ENCODE measurements around the gene C11orf98. TPM values are rescaled to one million over a fixed set of nuclear protein-coding genes. Genes with fewer than 3 reads are reported as not detected.
"Not testable (repeated sequence)": the region's sequence is repeated elsewhere in the genome, so short reads cannot be mapped to it uniquely, and the experiment has no call there.

C11orf98 gene
- total RNA-seq, 2 donors from 2014 or later, result 27.8 to 68.0 TPM

DNA sequence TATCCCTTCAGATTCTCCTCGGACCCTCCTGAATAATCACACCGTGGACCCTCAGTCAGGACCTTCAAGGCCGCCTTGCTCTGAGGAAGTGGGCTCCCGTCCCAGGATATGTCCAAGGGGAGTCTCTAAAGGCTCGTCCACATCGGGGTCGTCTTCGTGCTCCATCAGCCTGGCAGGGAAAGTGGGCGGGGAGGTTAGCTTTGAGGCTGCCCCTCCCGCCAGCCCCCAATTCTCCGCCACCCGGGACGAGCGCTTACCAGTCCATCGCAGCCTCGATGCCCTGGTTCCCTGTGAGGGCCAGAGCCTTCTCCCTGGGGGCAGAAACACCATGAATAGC is 13.4 kb upstream of the C11orf98 start:
- Histone ChIP-seq H3K4me1 (replicated peaks) (peaks cover 8% of the 10 kb centered on the region), H3K27me3 (replicated peaks; ENCODE audit: insufficient read depth) (no peaks in the 10 kb centered on the region), H3K27ac (peak overlapping the region; percentile 79 to 82), H3K36me3 (no peaks in the 10 kb centered on the region), H3K4me3 (peak overlapping the region; percentile 86 to 90), H3K9me3 (no peaks in the 10 kb centered on the region)
- intact Hi-C loops (cut with DNase I), result no loop called here
- no peak for DNase-seq (ENCODE audit: low spot score)
- TF ChIP-seq POLR2A (IDR thresholded peaks at IDR 0.05), result no peak
- TF ChIP-seq, protein P1, sequence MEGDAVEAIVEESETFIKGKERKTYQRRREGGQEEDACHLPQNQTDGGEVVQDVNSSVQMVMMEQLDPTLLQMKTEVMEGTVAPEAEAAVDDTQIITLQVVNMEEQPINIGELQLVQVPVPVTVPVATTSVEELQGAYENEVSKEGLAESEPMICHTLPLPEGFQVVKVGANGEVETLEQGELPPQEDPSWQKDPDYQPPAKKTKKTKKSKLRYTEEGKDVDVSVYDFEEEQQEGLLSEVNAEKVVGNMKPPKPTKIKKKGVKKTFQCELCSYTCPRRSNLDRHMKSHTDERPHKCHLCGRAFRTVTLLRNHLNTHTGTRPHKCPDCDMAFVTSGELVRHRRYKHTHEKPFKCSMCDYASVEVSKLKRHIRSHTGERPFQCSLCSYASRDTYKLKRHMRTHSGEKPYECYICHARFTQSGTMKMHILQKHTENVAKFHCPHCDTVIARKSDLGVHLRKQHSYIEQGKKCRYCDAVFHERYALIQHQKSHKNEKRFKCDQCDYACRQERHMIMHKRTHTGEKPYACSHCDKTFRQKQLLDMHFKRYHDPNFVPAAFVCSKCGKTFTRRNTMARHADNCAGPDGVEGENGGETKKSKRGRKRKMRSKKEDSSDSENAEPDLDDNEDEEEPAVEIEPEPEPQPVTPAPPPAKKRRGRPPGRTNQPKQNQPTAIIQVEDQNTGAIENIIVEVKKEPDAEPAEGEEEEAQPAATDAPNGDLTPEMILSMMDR (IDR thresholded peaks at IDR 0.05), result no peak
- no peak for TF ChIP-seq POLR2AphosphoS5 (IDR thresholded peaks at IDR 0.05)
- 5% methylated on average over 9 of the region's 16 CpGs for WGBS

DNA sequence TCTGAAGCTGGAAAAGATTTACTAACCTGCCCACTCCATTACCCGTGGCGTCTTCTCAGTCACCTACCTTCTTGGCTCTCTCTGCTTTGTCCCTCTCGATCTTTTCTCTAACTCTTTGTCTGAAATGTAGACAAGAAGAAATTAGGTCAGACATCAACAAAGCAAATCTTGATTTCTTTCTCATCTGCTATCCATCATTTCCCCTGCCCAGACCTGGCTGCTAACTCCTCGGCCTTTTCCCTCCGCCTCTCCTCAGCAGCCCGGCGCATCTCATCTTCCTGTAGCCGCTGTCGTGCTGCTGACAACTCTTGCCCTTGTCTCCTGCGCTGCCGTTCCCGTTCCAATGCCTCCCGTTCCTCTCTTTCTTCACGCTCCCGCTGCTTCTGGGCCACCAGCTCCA is 12.7 kb upstream of the C11orf98 start:
- TF ChIP-seq, protein P1 (IDR thresholded peaks at IDR 0.05), result no peak
- TF ChIP-seq POLR2A (IDR thresholded peaks at IDR 0.05) (no peak), POLR2AphosphoS5 (IDR thresholded peaks at IDR 0.05) (no peak)
- WGBS, result 81% methylated on average over 15 of the region's 15 CpGs
- H3K4me3 ChIP-seq, result peak overlapping the region in 1 of 2 donors; percentile 86
- no peak overlapping the region for H3K27ac ChIP-seq
- H3K36me3 ChIP-seq, result no peaks in the 10 kb centered on the region
- no peaks in the 10 kb centered on the region for H3K9me3 ChIP-seq
- H3K27me3 ChIP-seq (replicated peaks; ENCODE audit: insufficient read depth), result no peaks in the 10 kb centered on the region
- DNase-seq (ENCODE audit: low spot score), result no peak
- intact Hi-C loops (cut with DNase I), result no loop called here
- H3K4me1 ChIP-seq (replicated peaks), result peaks cover 14% of the 10 kb centered on the region

DNA sequence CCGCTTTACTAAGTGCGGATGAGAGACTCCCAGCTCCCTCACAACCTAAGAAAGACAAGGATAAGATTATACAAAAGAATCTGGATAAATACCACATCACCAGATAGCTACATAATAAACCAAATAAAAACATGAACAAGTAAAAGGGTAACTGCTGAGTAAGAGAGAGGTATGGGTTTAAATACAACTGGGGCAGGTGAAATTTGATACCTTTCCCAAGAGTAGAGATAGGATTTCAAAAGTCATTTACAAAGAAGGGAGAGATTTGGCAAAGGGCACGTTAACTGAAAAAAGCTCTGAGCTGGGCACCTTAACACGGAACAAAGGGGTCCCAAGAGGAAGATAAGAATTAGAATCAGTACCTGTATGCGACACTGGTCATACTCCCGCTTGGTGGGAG is 12.1 kb upstream of the C11orf98 start:
- intact Hi-C loops (cut with DNase I), result no loop called here
- DNase-seq (ENCODE audit: low spot score), result no peak
- Histone ChIP-seq H3K27ac (no peak overlapping the region), H3K9me3 (no peaks in the 10 kb centered on the region), H3K36me3 (no peaks in the 10 kb centered on the region), H3K4me3 (no peak overlapping the region), H3K27me3 (replicated peaks; ENCODE audit: insufficient read depth) (no peaks in the 10 kb centered on the region), H3K4me1 (replicated peaks) (peaks cover 16% of the 10 kb centered on the region)
- TF ChIP-seq, protein P1 (IDR thresholded peaks at IDR 0.05), result no peak
- TF ChIP-seq POLR2AphosphoS5 (IDR thresholded peaks at IDR 0.05) (no peak), POLR2A (IDR thresholded peaks at IDR 0.05) (no peak)
- 67% methylated on average over 6 of the region's 6 CpGs for WGBS

DNA sequence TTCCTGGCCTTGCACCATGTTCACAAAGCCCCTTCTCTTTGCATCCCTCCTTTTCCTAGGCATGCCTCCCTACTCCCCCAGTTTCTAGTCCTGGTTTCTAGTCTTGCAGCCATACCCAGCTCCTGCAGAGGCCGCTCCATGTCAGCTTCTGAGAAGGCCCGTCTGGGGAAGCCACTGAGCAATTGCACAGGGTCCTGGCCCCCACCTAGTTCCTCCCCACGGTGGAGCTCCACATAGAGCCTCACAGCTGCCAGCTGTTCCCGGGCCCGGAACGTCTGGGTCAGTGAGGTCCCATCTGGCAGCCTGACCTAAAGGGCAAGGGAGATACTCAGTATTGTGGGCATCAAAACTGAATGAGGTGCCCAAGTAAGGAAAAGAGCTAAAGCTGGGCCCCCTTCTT is 11.7 kb upstream of the C11orf98 start:
- Histone ChIP-seq H3K36me3 (no peaks in the 10 kb centered on the region), H3K9me3 (no peaks in the 10 kb centered on the region), H3K4me3 (no peak overlapping the region), H3K27ac (no peak overlapping the region), H3K27me3 (replicated peaks; ENCODE audit: insufficient read depth) (no peaks in the 10 kb centered on the region), H3K4me1 (replicated peaks) (peaks cover 16% of the 10 kb centered on the region)
- no peak for DNase-seq (ENCODE audit: low spot score)
- intact Hi-C loops (cut with DNase I), result no loop called here
- TF ChIP-seq POLR2A (IDR thresholded peaks at IDR 0.05) (no peak), POLR2AphosphoS5 (IDR thresholded peaks at IDR 0.05) (no peak)
- TF ChIP-seq, protein P1 (IDR thresholded peaks at IDR 0.05), result no peak
- WGBS, result 51% methylated on average over 6 of the region's 6 CpGs

DNA sequence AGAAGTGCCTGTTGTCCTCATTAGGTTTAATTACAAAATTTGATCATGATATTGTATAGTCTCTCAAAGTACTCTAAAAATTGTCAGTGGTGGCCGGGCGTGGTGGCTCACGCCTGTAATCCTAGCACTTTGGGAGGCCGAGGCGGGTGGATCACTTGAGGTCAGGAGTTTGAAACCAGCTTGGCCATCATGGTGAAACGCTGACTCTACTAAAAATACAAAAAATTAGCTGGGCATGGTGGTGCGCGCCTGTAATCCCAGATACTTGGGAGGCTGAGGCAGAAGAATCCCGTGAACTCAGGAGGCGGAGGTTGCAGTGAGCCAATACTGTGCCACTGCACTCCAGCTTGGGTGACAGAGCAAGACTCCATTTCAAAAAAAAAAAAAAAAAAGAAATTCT is 10.4 kb upstream of the C11orf98 start:
- H3K27ac ChIP-seq; H3K36me3 ChIP-seq; intact Hi-C loops (cut with DNase I); H3K9me3 ChIP-seq; H3K27me3 ChIP-seq (replicated peaks; ENCODE audit: insufficient read depth); H3K4me3 ChIP-seq; DNase-seq (ENCODE audit: low spot score): not testable (repeated sequence)
- WGBS, result 91% methylated on average over 10 of the region's 10 CpGs
- peaks cover 18% of the 10 kb centered on the region for H3K4me1 ChIP-seq (replicated peaks)
